Erythroblast (primary cell): ENCODE results near the gene JARID2.

Source experiments
- GATA1 ChIP-seq: IDR thresholded peaks from 2 replicates; pipeline ENCODE4 v1.6.1; 2011; ENCODE audit warnings: low read depth, mild to moderate bottlenecking, control low read depth, low read length, moderate library complexity
- POLR2A ChIP-seq: IDR thresholded peaks from 2 replicates; pipeline ENCODE4 v1.6.1; 2011; ENCODE audit warnings: mild to moderate bottlenecking, low read length

GRCh38 chr6:15401769-15402250 lies 155.9 kb downstream of the JARID2 start:
- TF ChIP-seq POLR2A (no peak), GATA1 (no peak)
